Measurements from ENCODE around the gene SPAG6. TPM values are rescaled to one million over a fixed set of nuclear protein-coding genes. Genes with fewer than 3 reads are reported as not detected.

The SPAG6 gene
- total RNA-seq, 1 experiment from 2014 or later = 0.74 TPM

GRCh38 chr10:22334414-22335172, 10.7 kb upstream of the SPAG6 start (continued):
- no peak for TF ChIP-seq CTCF (IDR thresholded peaks at IDR 0.05)
- peak; percentile 42 for TF ChIP-seq NFYB (CRISPR knock-in tag; conservative IDR thresholded peaks at IDR 0.05; ENCODE audit: low read depth)
- TF ChIP-seq USF2 (CRISPR knock-in tag; IDR thresholded peaks at IDR 0.05) = no peak
- peak; percentile 84; the same call in 1 of the 2 replicates for TF ChIP-seq NR1H2 (CRISPR knock-in tag; IDR thresholded peaks at IDR 0.05)
- TF ChIP-seq NR2C2 (CRISPR knock-in tag; IDR thresholded peaks at IDR 0.05) = peak; percentile 61; the same call in 1 of the 2 replicates
- TF ChIP-seq ZNF317 (CRISPR knock-in tag; IDR thresholded peaks at IDR 0.05; ENCODE audit: borderline replicate concordance, low read depth) = peak; percentile 64; the same call in 1 of the 2 replicates
- no peak for TF ChIP-seq ZNF416 (CRISPR knock-in tag; IDR thresholded peaks at IDR 0.05)
- TF ChIP-seq ERG (CRISPR knock-in tag; IDR thresholded peaks at IDR 0.05) = no peak
- TF ChIP-seq ZNF396 (CRISPR knock-in tag; IDR thresholded peaks at IDR 0.05; ENCODE audit: borderline replicate concordance) = no peak
- no peak for TF ChIP-seq GRHL2 (CRISPR knock-in tag; IDR thresholded peaks at IDR 0.05; ENCODE audit: insufficient replicate concordance, severe bottlenecking)
- TF ChIP-seq NFATC4 (CRISPR knock-in tag; IDR thresholded peaks at IDR 0.05) = no peak
- TF ChIP-seq PRDM15 (CRISPR knock-in tag; IDR thresholded peaks at IDR 0.05) = peak; percentile 48; the same call in 1 of the 2 replicates
- TF ChIP-seq ZMAT4 (CRISPR knock-in tag; IDR thresholded peaks at IDR 0.05) = no peak
- no peak for TF ChIP-seq ZNF425 (CRISPR knock-in tag; conservative IDR thresholded peaks at IDR 0.05)
- peak; percentile 84; the same call in 1 of the 2 replicates for TF ChIP-seq ZNF232 (CRISPR knock-in tag; IDR thresholded peaks at IDR 0.05)
- TF ChIP-seq ZSCAN18 (CRISPR knock-in tag; IDR thresholded peaks at IDR 0.05) = no peak
- no peak for TF ChIP-seq GABPB1 (CRISPR knock-in tag; IDR thresholded peaks at IDR 0.05)
- no peak for TF ChIP-seq PRRX2 (CRISPR knock-in tag; IDR thresholded peaks at IDR 0.05)
- peak; percentile 34; the same call in 1 of the 2 replicates for TF ChIP-seq ATF3 (CRISPR knock-in tag; conservative IDR thresholded peaks at IDR 0.05)
- peak; percentile 65 for TF ChIP-seq TP53 (CRISPR knock-in tag; IDR thresholded peaks at IDR 0.05)
- TF ChIP-seq E2F1 (CRISPR knock-in tag; IDR thresholded peaks at IDR 0.05) = peak; percentile 84
- TF ChIP-seq ZNF263 (CRISPR knock-in tag; IDR thresholded peaks at IDR 0.05; ENCODE audit: low read depth) = peak; percentile 88
- TF ChIP-seq MAX (CRISPR knock-in tag; IDR thresholded peaks at IDR 0.05) = peak; percentile 95

All from WTC11 (cell line).